Endothelial cell of umbilical vein (primary cell): ENCODE data around the gene S1PR4. TPM values are rescaled to one million over a fixed set of nuclear protein-coding genes. Genes with fewer than 3 reads are reported as not detected.

ENCODE experiments used
- BruUV-seq: library from RNA; stranded (reverse); fragments of 400-500 nt; replicated peaks from 2 replicates; lab custom pipeline; 2021; lab: Mats Ljungman, UMichigan
- CTCF ChIA-PET: fragments of 300-600, 350-600 bp; sonication (Branson Sonifier 250); formaldehyde crosslinking; loops from one replicate; lab custom pipeline; 2021; ENCODE audit warnings: antibody characterized with exemption, inconsistent platforms; lab: Charles Lee
- POLR2A ChIA-PET: fragments of 300-600, 350-600 bp; sonication (Branson Sonifier 250); formaldehyde crosslinking; loops from one replicate; lab custom pipeline; 2021; ENCODE audit warnings: antibody characterized with exemption, inconsistent platforms; lab: Charles Lee
- DNase-seq: peaks from one replicate; pipeline ENCODE4 v3.0.0-alpha.2; 2011; ENCODE audit warnings: low read depth, low spot score
- FAIRE-seq: peaks from 2 replicates; lab custom pipeline; 2011; peaks lifted over from hg19 to GRCh38; lab: Jason Lieb, UNC
- H2AFZ ChIP-seq: 2 replicates; pipeline ENCODE4 v1.6.0; 2012; ENCODE audit warnings: low read depth, low read length, control low read depth, inconsistent platforms
- H3K27ac ChIP-seq: 2 replicates; pipeline ENCODE4 v1.5.1; 2011; ENCODE audit warnings: low read depth, mild to moderate bottlenecking, control low read depth, low read length, moderate library complexity; ENCODE audit not compliant: insufficient read depth
- H3K27me3 ChIP-seq, 2 experiments: 2 replicates each; pipeline versions ENCODE4 v1.6.0 to v1.6.1; 2011; ENCODE audit warnings: low read length in 2 of 2, mixed read lengths in 1 of 2; ENCODE audit not compliant: control insufficient read depth in 2 of 2, insufficient read depth in 2 of 2
- H3K36me3 ChIP-seq, 2 experiments: 2 replicates in 1 of 2; 3 replicates in 1 of 2; pipeline ENCODE4 v1.5.1; 2011; ENCODE audit warnings: low read length in 2 of 2, mild to moderate bottlenecking in 1 of 2, moderate library complexity in 1 of 2; ENCODE audit not compliant: control insufficient read depth in 2 of 2, insufficient read depth in 2 of 2; ENCODE audit errors: extremely low read depth in 1 of 2
- H3K4me1 ChIP-seq: 3 replicates; pipeline ENCODE4 v1.5.1; 2011; ENCODE audit warnings: mild to moderate bottlenecking, low read length; ENCODE audit not compliant: control insufficient read depth, insufficient read depth; ENCODE audit errors: extremely low read depth
- H3K4me2 ChIP-seq: 2 replicates; pipeline ENCODE4 v1.6.1; 2011; ENCODE audit warnings: low read length, control low read depth, mixed read lengths; ENCODE audit not compliant: insufficient read depth
- H3K4me3 ChIP-seq, 3 experiments: fragments of 200-600 bp in 1 of 3; sonication (generic), shearing (Covaris generic) in 1 of 3; replicated peaks in 1 of 3; 2 replicates each; pipeline ENCODE4 v1.5.1; 2011 to 2016; ENCODE audit warnings: control low read depth in 3 of 3, low read length in 3 of 3, mild to moderate bottlenecking in 2 of 3, inconsistent platforms in 1 of 3, low read depth in 1 of 3, moderate library complexity in 1 of 3; ENCODE audit not compliant: insufficient read depth in 1 of 3
- H3K79me2 ChIP-seq: 2 replicates; pipeline ENCODE4 v1.6.0; 2012; ENCODE audit warnings: low read length, inconsistent platforms; ENCODE audit not compliant: control insufficient read depth, insufficient read depth
- H3K9ac ChIP-seq: replicated peaks from 2 replicates; pipeline ENCODE3; 2011; ENCODE audit warnings: low read length, control low read depth; ENCODE audit not compliant: insufficient read depth; ENCODE audit errors: extremely low read depth
- H3K9me1 ChIP-seq: replicated peaks from 3 replicates; pipeline ENCODE4 v1.6.0; 2011; ENCODE audit warnings: mild to moderate bottlenecking, low read length; ENCODE audit not compliant: control insufficient read depth, insufficient read depth; ENCODE audit errors: extremely low read depth
- H3K9me3 ChIP-seq: replicated peaks from 2 replicates; pipeline ENCODE4 v1.5.1; 2012; ENCODE audit warnings: low read length, inconsistent platforms; ENCODE audit not compliant: control insufficient read depth, insufficient read depth
- H4K20me1 ChIP-seq: replicated peaks from 2 replicates; pipeline ENCODE3; 2011; ENCODE audit warnings: mild to moderate bottlenecking, low read length; ENCODE audit not compliant: control insufficient read depth, insufficient read depth; ENCODE audit errors: extremely low read depth
- EZH2 ChIP-seq: IDR thresholded peaks from 2 replicates; pipeline ENCODE4 v1.6.1; 2012; ENCODE audit warnings: borderline replicate concordance, low read depth, mild to moderate bottlenecking, moderate library complexity, low read length, inconsistent platforms; ENCODE audit not compliant: severe bottlenecking
- FOS ChIP-seq: IDR thresholded peaks from 2 replicates; pipeline ENCODE4 v1.6.1; 2011; ENCODE audit warnings: mild to moderate bottlenecking, low read length, moderate library complexity, borderline replicate concordance; ENCODE audit not compliant: insufficient read depth
- GATA2 ChIP-seq: IDR thresholded peaks from 2 replicates; pipeline ENCODE4 v1.7.0; 2011; ENCODE audit warnings: low read depth, mild to moderate bottlenecking, moderate library complexity, mixed read lengths, low read length; ENCODE audit not compliant: insufficient read length, insufficient read depth
- MAX ChIP-seq: IDR thresholded peaks from 2 replicates; pipeline ENCODE4 v1.6.1; 2011; ENCODE audit not compliant: insufficient read depth, insufficient read length
- MYC ChIP-seq: IDR thresholded peaks from one replicate; pipeline ENCODE4 v1.6.1; 2011; ENCODE audit warnings: mild to moderate bottlenecking, low read depth, low read length
- POLR2A ChIP-seq: IDR thresholded peaks from 2 replicates; pipeline ENCODE4 v1.6.1; 2012; ENCODE audit warnings: low read depth, mild to moderate bottlenecking, control low read depth, low read length
- POLR2AphosphoS5 ChIP-seq: IDR thresholded peaks from 2 replicates; pipeline ENCODE4 v1.6.1; 2012; ENCODE audit warnings: low read depth, mild to moderate bottlenecking, control low read depth, low read length, moderate library complexity; ENCODE audit not compliant: insufficient read depth
- dilution Hi-C: fragments of 300-500 bp; cut with MboI; formaldehyde crosslinking; loops from one replicate; pipeline ENCODE4 v1.15.0; 2019; ENCODE audit warnings: low sequenced_read_pairs; ENCODE audit not compliant: extremely low pct_ligation_motif_present
- intact Hi-C: fragments of 100-400 bp; cut with micrococcal nuclease; formaldehyde crosslinking; loops from one replicate; pipeline ENCODE4 v1.10.0; 2022
- polyA plus RNA-seq, 4 experiments: library from polyadenylated mRNA; depleted of rRNA in 3 of 4; stranded (reverse) in 3 of 4; unstranded in 1 of 4; fragments of >200 nt; gene quantifications; 2 replicates each; pipeline versions ENCODE4 v1.2.1 to v1.2.3, GENCODE V29; 2011 to 2012; ENCODE audit warnings: missing spikeins in 1 of 4
- total RNA-seq: library from RNA; stranded (reverse); gene quantifications from 2 replicates; pipeline ENCODE4 v1.2.3, GENCODE V29; 2021
- TF ChIP-seq, protein P1 (sequence below), 2 donors: IDR thresholded peaks; 1 replicate in 1 of 2; 2 replicates in 1 of 2; pipeline ENCODE4 v1.5.1; 2011; ENCODE audit warnings: low read length in 2 of 2, mild to moderate bottlenecking in 2 of 2, moderate library complexity in 2 of 2, control low read depth in 1 of 2, inconsistent platforms in 1 of 2, low read depth in 1 of 2; ENCODE audit not compliant: insufficient read depth in 1 of 2; ENCODE audit errors: extremely low read depth in 1 of 2

Gene S1PR4
- total and polyA plus RNA-seq, 2 donors (not counting 3 experiments of a cell fraction or from before 2014, with no cell fraction given) = 1.7 to 2.5 TPM

DNA sequence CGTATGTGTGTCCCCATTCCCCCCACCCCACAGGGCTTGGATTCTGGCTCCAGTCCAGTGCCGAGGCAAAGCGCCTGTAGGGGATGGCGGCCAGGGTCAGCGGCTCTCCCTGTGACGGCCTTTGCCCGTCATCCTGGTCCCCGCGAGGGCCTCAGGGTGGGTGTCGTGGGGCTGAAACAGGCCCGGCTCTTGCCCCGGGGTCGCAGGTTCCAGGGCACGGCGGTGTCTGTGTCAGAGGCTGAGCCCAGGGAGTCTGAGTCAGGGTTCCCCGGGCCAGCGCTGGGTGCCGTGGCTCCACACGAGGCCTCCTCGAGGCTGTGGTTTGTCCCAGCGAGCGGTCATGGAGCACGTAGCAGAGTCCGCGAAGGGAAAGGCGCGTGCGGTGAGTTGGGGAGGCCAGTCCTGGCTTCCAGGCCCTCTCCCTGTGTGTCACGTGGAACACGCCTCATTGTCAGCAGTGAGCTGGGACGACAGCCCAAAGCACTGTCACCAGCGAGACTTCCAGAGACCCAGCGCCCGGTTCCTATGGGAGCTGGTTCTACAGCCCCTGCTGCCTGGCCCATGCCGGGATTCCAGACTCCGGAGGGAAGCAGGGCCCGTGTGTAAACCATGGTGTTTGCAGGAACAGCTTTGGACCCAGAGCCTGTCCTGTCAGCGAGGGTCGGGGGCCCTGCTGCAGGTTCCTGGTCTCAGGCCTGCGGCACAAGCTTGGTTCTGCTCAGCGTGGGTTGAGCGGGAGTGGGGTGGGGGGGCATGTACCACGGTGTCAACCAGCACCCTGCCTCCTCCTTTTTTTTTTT, 20.5 kb downstream of the S1PR4 start:
- Histone ChIP-seq H3K36me3 (peaks cover 0 to 18% of the 10 kb centered on the region in 2 experiments), H3K4me3 (no peak overlapping the region), H3K9me1 (no peaks in the 10 kb centered on the region), H3K9me3 (no peaks in the 10 kb centered on the region), H3K9ac (no peak overlapping the region), H3K27ac (no peak overlapping the region), H4K20me1 (no peaks in the 10 kb centered on the region), H3K79me2 (no peaks in the 10 kb centered on the region), H3K4me1 (no peaks in the 10 kb centered on the region), H3K27me3 (no peaks in the 10 kb centered on the region), H3K4me2 (no peak overlapping the region), H2AFZ (no peak overlapping the region)
- CTCF ChIA-PET = interaction anchor here (1.0 to 1.5 kb wide), 3 partner anchors 25 to 248 kb away, joined by 3 to 5 read pairs (median 3); partner anchors contain the start of gene CELF5
- POLR2A ChIA-PET = no interaction called here
- FAIRE-seq = no peak
- no peak for DNase-seq
- intact Hi-C loops (no loop called here), dilution Hi-C loops (no loop called here)
- TF ChIP-seq GATA2 (no peak), EZH2 (no peak), POLR2A (no peak), MYC (no peak)
- no TSS peak for BruUV-seq

DNA sequence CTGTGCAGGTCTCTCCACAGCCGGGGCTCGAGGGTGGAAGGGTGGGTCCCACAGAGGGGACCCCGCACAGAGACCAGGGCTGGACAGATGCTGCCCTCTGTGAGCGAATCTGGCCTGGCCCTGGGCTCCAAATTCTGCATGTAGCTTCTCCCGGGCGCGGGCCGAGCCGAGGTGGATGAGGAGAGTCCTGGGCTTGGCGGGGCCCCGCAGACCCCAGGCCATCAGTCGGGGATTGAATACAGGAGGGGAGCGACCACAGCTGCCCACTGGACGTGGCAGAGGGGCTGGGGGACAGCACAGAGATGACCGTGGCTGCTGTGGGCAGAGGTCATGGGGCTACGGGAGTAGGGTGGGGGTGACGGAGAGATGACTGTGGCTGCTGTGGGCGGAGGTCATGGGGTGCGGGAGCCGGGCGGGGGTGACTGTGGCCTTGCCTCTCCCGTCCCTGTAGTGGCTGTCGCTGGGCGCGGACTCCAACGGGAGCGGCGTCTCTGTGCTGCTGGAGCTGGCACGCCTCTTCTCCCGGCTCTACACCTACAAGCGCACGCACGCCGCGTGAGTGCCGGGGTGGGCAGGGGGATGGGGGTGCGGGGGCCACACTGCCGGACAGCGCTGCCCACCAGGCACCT, 22.6 kb downstream of the S1PR4 start:
- ChIA-PET POLR2A (no interaction called here), CTCF (interaction anchor here (0.7 kb wide), 1 partner anchor 10 kb away, joined by 3 read pairs; no protein-coding TSS in a partner anchor)
- DNase-seq (no peak), FAIRE-seq (no peak)
- dilution Hi-C loops = no loop called here
- Histone ChIP-seq H3K4me1 (no peaks in the 10 kb centered on the region), H3K9me1 (no peaks in the 10 kb centered on the region), H3K27me3 (no peaks in the 10 kb centered on the region), H3K4me3 (no peak overlapping the region), H3K36me3 (peaks cover 0 to 27% of the 10 kb centered on the region in 2 experiments), H3K79me2 (no peaks in the 10 kb centered on the region), H3K27ac (no peak overlapping the region), H3K9ac (no peak overlapping the region), H3K4me2 (no peak overlapping the region), H2AFZ (no peak overlapping the region), H3K9me3 (no peaks in the 10 kb centered on the region), H4K20me1 (no peaks in the 10 kb centered on the region)
- no TSS peak for BruUV-seq
- intact Hi-C loops = no loop called here
- TF ChIP-seq POLR2AphosphoS5 = no peak
- TF ChIP-seq MYC = no peak
- TF ChIP-seq, protein P1, sequence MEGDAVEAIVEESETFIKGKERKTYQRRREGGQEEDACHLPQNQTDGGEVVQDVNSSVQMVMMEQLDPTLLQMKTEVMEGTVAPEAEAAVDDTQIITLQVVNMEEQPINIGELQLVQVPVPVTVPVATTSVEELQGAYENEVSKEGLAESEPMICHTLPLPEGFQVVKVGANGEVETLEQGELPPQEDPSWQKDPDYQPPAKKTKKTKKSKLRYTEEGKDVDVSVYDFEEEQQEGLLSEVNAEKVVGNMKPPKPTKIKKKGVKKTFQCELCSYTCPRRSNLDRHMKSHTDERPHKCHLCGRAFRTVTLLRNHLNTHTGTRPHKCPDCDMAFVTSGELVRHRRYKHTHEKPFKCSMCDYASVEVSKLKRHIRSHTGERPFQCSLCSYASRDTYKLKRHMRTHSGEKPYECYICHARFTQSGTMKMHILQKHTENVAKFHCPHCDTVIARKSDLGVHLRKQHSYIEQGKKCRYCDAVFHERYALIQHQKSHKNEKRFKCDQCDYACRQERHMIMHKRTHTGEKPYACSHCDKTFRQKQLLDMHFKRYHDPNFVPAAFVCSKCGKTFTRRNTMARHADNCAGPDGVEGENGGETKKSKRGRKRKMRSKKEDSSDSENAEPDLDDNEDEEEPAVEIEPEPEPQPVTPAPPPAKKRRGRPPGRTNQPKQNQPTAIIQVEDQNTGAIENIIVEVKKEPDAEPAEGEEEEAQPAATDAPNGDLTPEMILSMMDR (IDR thresholded peaks at IDR 0.05; ENCODE audit: extremely low read depth in 1 of 2, insufficient read depth in 1 of 2, low read depth in 1 of 2, low read length in 2 of 2) = no peak
- TF ChIP-seq GATA2 = no peak
- TF ChIP-seq MAX = no peak
- no peak for TF ChIP-seq FOS
- no peak for TF ChIP-seq POLR2A
